HG03280 (cell line): Measurements from ENCODE around the gene LMX1A.

Source experiments
- ATAC-seq: cut with Tn5 transposase; IDR thresholded peaks from one replicate; pipeline ENCODE4 v1.9.1; 2021; ENCODE audit warnings: mild to moderate bottlenecking, moderate library complexity; ENCODE audit not compliant: unreplicated experiment

LMX1A gene

DNA sequence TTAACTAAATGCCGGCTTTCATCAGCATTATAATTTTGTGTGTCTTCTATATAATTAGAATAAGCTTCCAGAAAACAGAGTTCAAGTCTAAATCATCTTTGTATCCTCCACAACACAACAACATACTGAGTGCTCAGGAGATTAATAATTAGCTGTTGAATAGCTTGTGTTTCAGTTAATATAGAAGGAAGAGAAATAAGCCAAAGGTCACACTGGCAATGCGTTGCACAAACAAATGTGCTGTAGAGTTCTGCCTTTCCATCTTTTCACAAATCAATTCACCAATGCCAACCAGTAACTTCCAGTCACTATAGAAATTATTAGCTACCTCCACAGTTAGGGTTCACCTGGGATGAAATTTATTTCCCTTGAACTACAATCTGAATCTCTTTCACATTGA, 132.0 kb downstream of the LMX1A start:
- ATAC-seq = no peak

GRCh38 chr1:165222580-165222979, 133.9 kb downstream of the LMX1A start:
- ATAC-seq = no peak

DNA sequence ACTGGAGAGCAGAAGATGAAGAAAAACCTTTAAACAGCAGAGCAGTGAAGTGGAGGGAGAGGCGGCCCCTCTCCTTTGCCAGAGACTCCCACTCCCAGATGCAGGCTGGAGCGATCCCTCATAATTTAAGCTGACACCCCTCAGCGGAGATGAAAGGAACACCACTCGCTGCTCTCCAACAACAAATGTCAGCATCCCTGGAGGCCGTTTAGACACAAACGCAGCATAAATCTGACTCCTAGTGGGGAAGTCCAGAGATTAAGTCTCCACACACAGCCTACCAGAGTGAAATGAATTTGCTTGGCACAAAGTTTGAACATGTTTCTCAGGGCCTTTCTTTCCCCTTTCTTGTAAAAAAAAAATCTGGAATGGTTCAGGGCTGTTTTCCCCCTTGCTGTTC, 137.8 kb downstream of the LMX1A start:
- no peak for ATAC-seq

GRCh38 chr1:165217958-165218357, 138.6 kb downstream of the LMX1A start:
- ATAC-seq = no peak

GRCh38 chr1:165216254-165216653, 140.3 kb downstream of the LMX1A start:
- ATAC-seq = no peak

DNA sequence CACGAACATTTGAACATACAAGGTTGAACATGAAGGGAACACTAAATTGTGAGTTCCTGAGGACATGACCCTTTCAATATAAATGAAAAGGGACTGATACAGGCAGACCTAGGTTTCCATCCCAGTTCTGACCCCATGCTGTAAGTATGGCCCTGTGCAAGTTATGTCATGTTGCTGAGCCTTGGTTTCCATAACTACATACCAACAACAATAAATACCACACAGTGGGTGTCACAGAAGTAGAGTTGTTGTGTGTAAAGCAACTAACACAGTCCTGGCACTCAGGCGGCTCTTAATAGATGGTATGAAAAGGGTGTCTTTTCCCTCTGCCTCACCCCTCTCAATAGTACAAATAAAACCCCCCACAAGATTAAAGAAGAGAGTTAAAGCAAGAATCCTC, 140.8 kb downstream of the LMX1A start:
- no peak for ATAC-seq

DNA sequence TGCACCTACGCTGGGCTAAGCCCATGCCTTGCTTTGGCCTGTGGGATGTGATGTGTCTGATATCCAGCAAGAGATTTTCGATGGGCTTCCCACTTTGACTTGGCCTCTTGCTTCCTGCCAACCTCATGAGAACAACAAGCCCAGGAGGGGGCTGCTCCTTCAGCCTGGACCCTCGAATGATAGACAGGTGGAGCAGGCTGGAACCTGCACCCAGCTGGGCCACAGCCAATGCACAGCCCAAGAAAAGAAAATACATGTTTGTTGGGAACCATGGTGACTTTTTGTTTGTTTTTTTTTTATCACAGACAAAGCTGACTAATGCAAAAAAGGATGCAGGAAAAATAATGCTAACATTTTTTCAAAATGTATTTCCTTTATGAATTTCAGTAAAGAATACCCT, 144.3 kb downstream of the LMX1A start:
- no peak for ATAC-seq

DNA sequence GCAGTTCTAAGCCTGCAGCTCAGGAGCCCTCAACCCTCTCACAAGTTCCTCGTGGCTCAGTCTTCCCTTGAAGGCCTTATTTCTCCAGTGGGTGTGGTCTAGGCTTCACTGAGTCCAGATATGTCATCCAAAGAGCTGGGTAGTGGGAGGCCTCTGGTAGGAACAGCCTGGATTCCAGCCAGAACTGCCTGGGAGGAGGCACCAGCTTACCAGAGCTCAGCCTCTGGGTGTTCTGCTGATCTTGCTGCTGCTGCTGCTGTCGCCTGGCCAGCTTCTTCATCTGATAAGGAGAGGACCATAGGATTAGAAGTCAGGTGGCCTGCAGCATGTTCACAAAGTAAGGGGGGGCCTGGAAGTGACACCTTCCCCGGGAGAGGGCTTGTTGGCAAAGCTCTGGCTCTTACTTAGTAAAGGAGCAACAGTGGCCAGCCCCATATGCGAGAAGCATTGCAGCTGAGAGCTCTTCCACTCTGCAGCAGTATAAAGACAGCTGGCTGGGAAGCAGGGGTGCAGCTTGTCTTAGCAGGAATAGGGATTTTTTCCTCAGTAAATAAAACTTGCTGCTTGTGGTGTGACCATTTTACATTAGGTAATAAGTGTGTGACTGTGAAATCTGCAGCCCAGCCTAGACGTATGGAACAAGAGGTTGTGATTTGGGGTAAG, 148.5 kb downstream of the LMX1A start:
- ATAC-seq = no peak

DNA sequence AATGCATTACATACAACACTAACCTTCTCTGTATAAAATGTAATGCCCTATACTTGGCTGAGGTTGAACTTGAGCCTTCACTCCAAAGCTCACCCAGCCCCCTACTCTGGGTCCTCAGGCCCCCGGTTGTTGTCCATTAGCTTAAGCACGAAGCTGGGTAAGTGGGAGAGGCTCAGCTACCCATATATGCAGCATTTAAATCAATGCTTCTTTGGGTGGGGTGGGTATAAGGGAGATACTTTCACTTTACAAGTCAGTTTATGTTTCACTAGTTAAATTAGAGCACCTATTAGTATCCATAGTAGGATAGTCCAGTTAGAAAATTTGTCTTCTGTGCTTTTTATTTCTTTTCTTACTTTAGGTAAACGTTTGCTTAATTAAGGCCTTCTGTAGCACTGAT, 151.4 kb downstream of the LMX1A start:
- ATAC-seq = no peak

GRCh38 chr1:165204548-165204947, 152.0 kb downstream of the LMX1A start:
- ATAC-seq = no peak

DNA sequence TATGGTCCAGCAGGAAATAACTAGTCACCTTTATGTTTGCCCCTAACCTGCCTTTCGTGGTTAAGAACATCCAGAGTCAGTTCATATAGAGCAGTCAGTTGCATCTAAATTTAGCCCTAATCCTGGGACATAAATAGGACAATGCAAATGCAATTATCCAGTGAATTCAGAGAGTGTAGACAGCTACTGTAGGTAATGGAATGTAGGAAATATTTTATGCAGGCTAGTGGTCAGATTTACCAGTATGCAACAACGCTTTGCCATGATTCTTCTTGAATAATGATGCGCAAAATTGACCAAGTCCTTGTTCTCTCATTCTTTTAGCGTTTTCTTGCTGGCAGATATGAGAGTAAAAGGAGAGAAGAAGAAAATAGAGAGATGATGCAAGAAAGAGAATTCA, 165.4 kb downstream of the LMX1A start:
- no peak for ATAC-seq

DNA sequence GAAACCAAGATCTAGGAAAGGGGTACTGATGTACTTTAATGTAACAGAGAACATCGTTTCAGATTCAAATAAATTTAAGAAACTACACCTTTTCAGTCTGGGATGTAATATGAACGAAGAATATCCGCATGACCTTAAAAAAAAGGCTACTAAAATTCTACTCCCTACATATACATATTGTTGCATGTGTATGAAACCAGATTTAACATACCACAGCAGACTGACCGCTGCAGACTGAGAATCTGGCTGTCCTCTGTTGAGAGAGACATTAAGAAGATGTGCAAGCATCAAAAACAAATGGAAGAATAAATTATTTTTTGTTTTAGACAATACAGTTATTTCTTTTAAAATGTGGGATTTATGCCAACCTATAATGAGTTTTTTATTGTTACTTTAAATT, 166.6 kb downstream of the LMX1A start:
- ATAC-seq = no peak

- no peak for ATAC-seq
Observed at GRCh38 chr1:165189011-165189410, 167.5 kb downstream of the LMX1A start.

DNA sequence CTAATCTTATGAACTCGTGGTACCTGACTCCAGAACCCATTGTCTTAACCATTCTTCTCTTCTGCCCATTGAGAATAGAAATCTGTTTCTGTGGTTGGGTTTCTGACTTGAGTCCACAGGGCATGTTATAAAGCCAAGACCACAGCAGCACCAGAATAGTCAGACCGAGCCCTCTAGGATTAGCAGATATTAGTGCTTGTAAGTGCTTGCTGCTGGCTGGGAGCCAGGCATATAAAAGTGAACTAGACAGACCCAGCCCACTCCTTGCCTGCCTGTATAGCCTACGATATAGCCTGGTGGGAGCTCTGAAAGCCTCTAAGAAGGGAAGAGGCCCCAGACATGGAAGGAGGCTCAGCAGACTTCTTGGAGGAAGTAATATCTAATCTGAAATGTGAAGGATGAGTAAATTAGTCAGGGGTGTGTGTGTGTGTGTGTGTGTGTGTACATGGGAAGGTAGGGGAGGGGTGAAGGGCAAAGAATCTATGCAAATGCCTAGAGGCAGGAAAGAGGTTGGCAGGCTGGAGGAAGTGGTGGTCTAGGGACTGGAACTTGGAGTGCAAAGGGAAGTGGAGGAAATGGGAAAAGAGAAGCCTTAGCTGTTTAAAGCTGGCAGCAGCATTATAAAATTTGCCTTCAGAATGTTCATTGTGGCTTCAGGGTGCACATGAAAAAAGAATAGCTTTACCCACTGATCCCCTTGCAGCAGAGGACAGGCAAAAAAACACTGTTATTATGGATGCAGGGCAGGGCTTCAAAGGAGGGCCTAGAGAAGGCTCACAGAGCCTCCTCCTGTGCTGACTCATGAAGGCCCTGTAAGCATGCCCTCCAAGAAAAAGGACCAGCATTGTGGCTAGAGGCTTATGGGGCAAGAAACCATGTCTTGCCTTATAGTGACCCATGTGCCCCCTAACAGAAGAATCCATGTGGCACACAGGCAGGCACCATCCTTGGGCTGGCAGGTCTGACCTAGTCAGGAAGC, 169.2 kb downstream of the LMX1A start:
- no peak for ATAC-seq

DNA sequence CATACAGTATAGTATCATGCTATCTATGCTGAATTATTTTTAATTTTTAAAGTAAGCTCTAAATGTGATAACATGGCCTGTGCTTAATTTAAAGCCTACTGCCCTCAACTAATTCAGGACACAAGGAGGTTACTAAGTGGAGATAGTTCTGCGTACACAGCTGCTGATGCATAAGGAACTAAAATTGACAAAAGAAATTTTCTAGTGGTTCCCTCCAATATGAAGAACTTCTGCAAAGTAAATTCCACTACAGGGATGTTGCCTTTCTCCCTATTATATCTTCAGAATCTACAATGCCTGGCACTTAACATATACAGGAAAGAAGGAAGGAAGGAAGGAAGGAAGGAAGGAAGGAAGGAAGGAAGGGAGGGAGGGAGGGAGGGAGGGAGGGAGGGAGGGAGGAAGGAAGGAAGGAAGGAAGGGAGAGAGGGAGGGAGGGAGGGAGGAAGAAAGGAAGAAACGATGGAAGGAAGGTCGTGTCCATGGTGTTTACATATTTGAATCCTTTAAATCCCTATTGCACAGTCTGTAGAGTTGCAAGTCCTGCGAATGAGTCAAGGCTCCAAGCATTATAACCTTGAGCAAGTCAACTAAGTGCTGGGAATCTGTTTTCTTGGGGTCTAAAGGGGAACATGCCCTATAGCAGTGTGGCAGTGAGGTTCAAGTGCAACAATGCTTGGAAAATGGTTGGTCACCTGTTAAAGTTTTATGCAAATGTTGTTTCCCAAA, 171.2 kb downstream of the LMX1A start:
- ATAC-seq = no peak

DNA sequence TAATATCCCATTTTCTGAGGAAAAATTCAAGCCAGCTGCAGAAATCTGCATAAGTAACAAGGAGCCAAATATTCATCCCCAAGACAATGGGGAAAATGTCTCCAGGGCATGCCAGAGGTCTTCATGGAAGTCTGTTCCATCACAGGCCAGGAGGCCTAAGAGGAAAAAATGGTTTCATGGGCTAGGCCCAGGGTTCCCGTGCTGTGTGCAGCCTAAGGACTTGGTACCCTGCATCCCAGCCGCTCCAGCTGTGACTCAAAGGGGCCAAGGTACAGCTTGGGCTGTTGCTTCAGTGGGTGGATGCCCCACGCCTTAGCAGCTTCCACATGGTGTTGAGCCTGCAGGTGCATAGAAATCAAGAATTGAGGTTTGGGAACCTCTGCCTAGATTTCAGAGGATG, 173.5 kb downstream of the LMX1A start:
- ATAC-seq = no peak

DNA sequence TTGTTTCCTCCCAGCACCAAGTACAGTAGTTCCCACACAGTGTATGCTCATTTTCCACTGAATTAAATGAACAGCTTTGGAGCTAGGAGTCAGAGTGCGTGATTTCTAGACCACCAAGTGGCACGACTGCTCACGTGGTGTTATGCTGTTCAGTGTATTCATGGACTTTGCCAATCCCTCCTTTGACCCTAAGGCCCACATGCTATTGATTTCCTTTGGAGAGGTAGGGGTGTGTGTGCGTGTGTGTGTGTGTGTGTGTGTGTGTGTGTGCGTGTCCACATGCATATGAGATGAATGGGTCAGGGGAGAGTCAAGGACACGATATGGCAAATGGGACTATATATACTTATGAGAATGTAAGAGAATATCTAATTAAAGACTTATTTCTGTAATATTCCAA, 177.2 kb downstream of the LMX1A start:
- no peak for ATAC-seq

DNA sequence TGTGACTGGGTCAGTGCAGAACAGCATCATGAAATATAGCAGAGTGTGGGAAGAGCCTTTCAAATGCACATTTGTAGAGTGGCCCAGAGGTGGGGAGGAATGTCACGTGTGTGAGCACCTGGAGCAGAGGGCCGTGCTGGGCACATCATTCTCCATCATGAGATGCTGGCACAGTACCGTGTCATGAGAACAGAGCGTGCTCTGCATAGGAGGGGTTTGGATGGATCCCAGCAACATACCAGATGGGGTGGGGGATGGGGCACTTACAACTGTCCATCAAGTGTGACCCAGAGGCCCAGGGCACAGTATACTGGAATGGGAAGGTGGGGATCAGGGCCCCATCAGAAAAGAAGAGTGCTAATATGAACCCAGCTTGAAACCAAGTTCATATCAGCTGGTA, 182.0 kb downstream of the LMX1A start:
- ATAC-seq = no peak

GRCh38 chr1:165173818-165174217, 182.7 kb downstream of the LMX1A start:
- no peak for ATAC-seq

GRCh38 chr1:165173409-165173808, 183.1 kb downstream of the LMX1A start:
- no peak for ATAC-seq

GRCh38 chr1:165172666-165173065, 183.8 kb downstream of the LMX1A start:
- ATAC-seq = no peak

- no peak for ATAC-seq
Observed at GRCh38 chr1:165169729-165170128, 186.8 kb downstream of the LMX1A start.
